Activated CD4-positive, alpha-beta T cell treated with anti-CD3 and anti-CD28 coated beads for 36 hours (primary cell): ENCODE data around the gene BABAM2. TPM values are rescaled to one million over a fixed set of nuclear protein-coding genes. Genes with fewer than 3 reads are reported as not detected.
"Not testable (repeated sequence)": the region's sequence is repeated elsewhere in the genome, so short reads cannot be mapped to it uniquely, and the experiment has no call there.

ENCODE experiments used
- ATAC-seq: fragments of 200-7000 bp; cut with Tn5 transposase; one replicate; pipeline ENCODE4 v1.10.0; 2021; ENCODE audit warnings: mild to moderate bottlenecking, moderate library complexity
- CTCF ChIA-PET: fragments of 350-600 bp; sonication (Branson Sonifier 250); formaldehyde crosslinking; loops from one replicate; lab custom pipeline; 2021; ENCODE audit warnings: antibody characterized with exemption; lab: Charles Lee
- POLR2A ChIA-PET: fragments of 350-600 bp; sonication (Branson Sonifier 250); formaldehyde crosslinking; loops from one replicate; lab custom pipeline; 2021; ENCODE audit warnings: antibody characterized with exemption, inconsistent platforms; lab: Charles Lee
- DNase-seq: peaks from one replicate; pipeline ENCODE4 v3.0.0-alpha.2; 2020
- H3K27ac Mint-ChIP-seq: one replicate; pipeline ENCODE4 v1.8.0; 2021; ENCODE audit warnings: mixed read lengths
- H3K27me3 Mint-ChIP-seq: one replicate; pipeline ENCODE4 v1.8.0; 2021; ENCODE audit warnings: mixed read lengths
- H3K36me3 Mint-ChIP-seq: one replicate; pipeline ENCODE4 v1.8.0; 2021; ENCODE audit warnings: low read depth, mixed read lengths
- H3K4me1 Mint-ChIP-seq: one replicate; pipeline ENCODE4 v1.8.0; 2021; ENCODE audit warnings: mixed read lengths
- H3K4me3 Mint-ChIP-seq: one replicate; pipeline ENCODE4 v1.8.0; 2021; ENCODE audit warnings: mild to moderate bottlenecking, moderate library complexity, mixed read lengths
- H3K9me3 Mint-ChIP-seq: one replicate; pipeline ENCODE4 v1.8.0; 2021; ENCODE audit warnings: low read depth, mixed read lengths
- intact Hi-C, 2 experiments: fragments of 100-400 bp; cut with DNase I in 1 of 2; cut with micrococcal nuclease in 1 of 2; formaldehyde crosslinking; loops; one replicate each; pipeline versions ENCODE4 v1.14.2 to v1.15.1; 2022 to 2024; cut with DNase I, micrococcal nuclease
- total RNA-seq, 2 experiments: library from RNA; stranded (reverse); gene quantifications; one replicate each; pipeline ENCODE4 v1.2.3, GENCODE V29; 2021

The BABAM2 gene
- total RNA-seq, 2 experiments from 2014 or later = 58.4 to 81.1 TPM

DNA sequence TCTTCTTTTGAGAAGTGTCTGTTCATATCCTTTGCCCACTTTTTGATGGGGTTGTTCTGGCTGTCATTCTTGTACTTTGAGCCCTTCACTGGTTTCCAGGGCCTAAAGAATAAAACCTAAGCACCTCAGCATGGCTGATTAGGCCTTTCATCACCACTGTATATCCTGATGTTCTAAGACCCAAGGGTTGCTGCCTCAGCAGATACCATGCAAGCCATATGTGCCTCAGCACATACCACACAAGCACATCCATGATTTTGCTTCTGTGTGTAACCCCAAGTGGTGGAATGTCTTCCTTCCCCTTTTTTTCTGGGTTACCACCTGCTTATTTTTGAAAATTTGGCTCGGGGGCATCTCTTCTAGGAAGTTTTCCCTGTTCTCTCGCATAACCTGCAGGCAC, 11.7 kb upstream of the BABAM2 start:
- no peaks in the 10 kb centered on the region for H3K27me3 Mint-ChIP-seq
- DNase-seq (no peak), ATAC-seq (no peak)
- ChIA-PET CTCF (no interaction called here), POLR2A (no interaction called here)
- no peaks in the 10 kb centered on the region for H3K4me1 Mint-ChIP-seq
- peaks cover 10% of the 10 kb centered on the region for H3K9me3 Mint-ChIP-seq
- intact Hi-C loops = no loop called here
- no peak overlapping the region for H3K4me3 Mint-ChIP-seq
- H3K36me3 Mint-ChIP-seq = peaks cover 7% of the 10 kb centered on the region
- no peak overlapping the region for H3K27ac Mint-ChIP-seq

GRCh38 chr2:27881815-27882583, 8.5 kb upstream of the BABAM2 start:
- H3K27ac Mint-ChIP-seq, DNase-seq, H3K9me3 Mint-ChIP-seq, H3K36me3 Mint-ChIP-seq, H3K4me1 Mint-ChIP-seq, intact Hi-C loops, POLR2A ChIA-PET, H3K27me3 Mint-ChIP-seq, H3K4me3 Mint-ChIP-seq, ATAC-seq: not testable (repeated sequence)
- CTCF ChIA-PET = interaction anchor here (0.6 to 0.7 kb wide), 5 partner anchors 13 to 1376 kb away, joined by 3 to 4 read pairs (median 3); no protein-coding TSS in a partner anchor

DNA sequence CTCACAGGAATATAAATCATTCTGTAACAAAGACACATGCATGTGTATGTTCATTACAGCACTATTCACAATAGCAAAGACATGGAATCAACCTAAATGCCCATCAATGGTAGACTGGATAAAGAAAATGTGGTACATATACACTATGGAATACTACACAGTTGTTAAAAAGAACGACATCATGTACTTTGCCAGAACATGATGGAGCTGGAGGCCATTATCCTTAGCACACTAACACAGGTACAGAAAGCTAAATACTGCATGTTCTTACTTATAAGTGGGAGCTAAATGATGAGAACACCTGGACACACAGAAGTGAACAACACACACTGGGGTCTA, 8.0 kb upstream of the BABAM2 start:
- ATAC-seq, H3K27me3 Mint-ChIP-seq, DNase-seq, H3K4me1 Mint-ChIP-seq, H3K27ac Mint-ChIP-seq, POLR2A ChIA-PET, H3K4me3 Mint-ChIP-seq, intact Hi-C loops, H3K9me3 Mint-ChIP-seq, H3K36me3 Mint-ChIP-seq: not testable (repeated sequence)
- CTCF ChIA-PET = interaction anchor here (0.6 to 0.7 kb wide), 5 partner anchors 13 to 1376 kb away, joined by 3 to 4 read pairs (median 3); no protein-coding TSS in a partner anchor

- peaks cover 16% of the 10 kb centered on the region for H3K4me1 Mint-ChIP-seq
- DNase-seq = no peak
- ChIA-PET CTCF (interaction anchor here (0.6 to 0.8 kb wide), 2 partner anchors 71 to 752 kb away, joined by 3 read pairs; no protein-coding TSS in a partner anchor), POLR2A (no interaction called here)
- H3K27ac Mint-ChIP-seq = no peak overlapping the region
- intact Hi-C loops = no loop called here
- no peak for ATAC-seq
- H3K9me3 Mint-ChIP-seq = peaks cover 5% of the 10 kb centered on the region
- H3K4me3 Mint-ChIP-seq = no peak overlapping the region
- H3K27me3 Mint-ChIP-seq = no peaks in the 10 kb centered on the region
- H3K36me3 Mint-ChIP-seq = peaks cover 6% of the 10 kb centered on the region
Observed at GRCh38 chr2:27884601-27885000, 5.9 kb upstream of the BABAM2 start.

DNA sequence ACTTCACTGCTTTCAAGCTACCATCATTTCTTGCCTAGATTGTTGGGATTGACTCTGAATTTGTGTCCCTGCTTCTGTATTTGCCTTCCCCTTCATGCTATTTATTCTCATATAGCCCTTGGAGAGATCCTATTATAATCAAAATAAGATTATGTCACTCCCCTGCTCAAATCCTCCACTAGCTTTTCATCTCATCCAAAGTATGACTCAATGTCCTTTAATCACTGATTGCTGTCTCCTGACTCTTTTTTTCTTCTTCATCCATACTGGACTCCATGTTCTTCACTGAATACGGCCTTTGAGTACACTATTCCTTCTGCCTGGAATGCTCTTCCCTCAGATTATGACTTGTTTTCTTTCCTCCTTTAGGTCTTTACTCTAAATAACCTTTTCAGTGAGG, 5.3 kb upstream of the BABAM2 start:
- no peak overlapping the region for H3K4me3 Mint-ChIP-seq
- DNase-seq (no peak), ATAC-seq (no peak)
- ChIA-PET CTCF (interaction anchor here (0.6 kb wide), 1 partner anchor 752 kb away, joined by 3 read pairs; no protein-coding TSS in a partner anchor), POLR2A (no interaction called here)
- intact Hi-C loops = no loop called here
- peaks cover 17% of the 10 kb centered on the region for H3K4me1 Mint-ChIP-seq
- H3K27me3 Mint-ChIP-seq = no peaks in the 10 kb centered on the region
- peaks cover 8% of the 10 kb centered on the region for H3K36me3 Mint-ChIP-seq
- H3K9me3 Mint-ChIP-seq = peaks cover 5% of the 10 kb centered on the region
- H3K27ac Mint-ChIP-seq = peak overlapping the region; percentile 6

- H3K36me3 Mint-ChIP-seq = peaks cover 6% of the 10 kb centered on the region
- ATAC-seq (no peak), DNase-seq (no peak)
- peaks cover 17% of the 10 kb centered on the region for H3K4me1 Mint-ChIP-seq
- H3K9me3 Mint-ChIP-seq = peaks cover 5% of the 10 kb centered on the region
- H3K27me3 Mint-ChIP-seq = no peaks in the 10 kb centered on the region
- POLR2A ChIA-PET = no interaction called here
- H3K27ac Mint-ChIP-seq = no peak overlapping the region
- H3K4me3 Mint-ChIP-seq = no peak overlapping the region
- intact Hi-C loops = no loop called here
- CTCF ChIA-PET = no interaction called here
Observed at GRCh38 chr2:27885661-27886060, 4.9 kb upstream of the BABAM2 start.

GRCh38 chr2:27886322-27886721, 4.2 kb upstream of the BABAM2 start:
- peaks cover 21% of the 10 kb centered on the region for H3K4me1 Mint-ChIP-seq
- H3K4me3 Mint-ChIP-seq = no peak overlapping the region
- DNase-seq (no peak), ATAC-seq (no peak)
- H3K9me3 Mint-ChIP-seq = peaks cover 7% of the 10 kb centered on the region
- H3K27ac Mint-ChIP-seq = no peak overlapping the region
- ChIA-PET POLR2A (no interaction called here), CTCF (no interaction called here)
- H3K27me3 Mint-ChIP-seq = no peaks in the 10 kb centered on the region
- intact Hi-C loops = no loop called here
- peaks cover 9% of the 10 kb centered on the region for H3K36me3 Mint-ChIP-seq

- H3K27me3 Mint-ChIP-seq = no peaks in the 10 kb centered on the region
- H3K9me3 Mint-ChIP-seq = peaks cover 3% of the 10 kb centered on the region
- no peak overlapping the region for H3K4me3 Mint-ChIP-seq
Observed at GRCh38 chr2:27887111-27887510, 3.4 kb upstream of the BABAM2 start.

GRCh38 chr2:27887830-27888229, 2.7 kb upstream of the BABAM2 start:
- no peaks in the 10 kb centered on the region for H3K27me3 Mint-ChIP-seq
- no peak overlapping the region for H3K27ac Mint-ChIP-seq
- ATAC-seq = no peak
- peaks cover 14% of the 10 kb centered on the region for H3K36me3 Mint-ChIP-seq
- intact Hi-C loops = no loop called here
- DNase-seq = no peak
- H3K4me3 Mint-ChIP-seq = no peak overlapping the region
- H3K4me1 Mint-ChIP-seq = peaks cover 36% of the 10 kb centered on the region
- ChIA-PET POLR2A (interaction anchor here (0.6 kb wide), 1 partner anchor 120 kb away, joined by 3 read pairs; no protein-coding TSS in a partner anchor), CTCF (interaction anchor here (0.7 kb wide), 1 partner anchor 15 kb away, joined by 3 read pairs; no protein-coding TSS in a partner anchor)
- H3K9me3 Mint-ChIP-seq = peaks cover 2% of the 10 kb centered on the region

More at GRCh38 chr2:27887111-27887510, 3.4 kb upstream of the BABAM2 start:
- POLR2A ChIA-PET = no interaction called here
- intact Hi-C loops = no loop called here
- CTCF ChIA-PET = no interaction called here
- Mint-ChIP-seq H3K36me3 (peaks cover 14% of the 10 kb centered on the region), H3K27ac (no peak overlapping the region), H3K4me1 (peaks cover 29% of the 10 kb centered on the region)
- DNase-seq (no peak), ATAC-seq (no peak)

- Mint-ChIP-seq H3K36me3 (peaks cover 14% of the 10 kb centered on the region), H3K4me1 (peaks cover 43% of the 10 kb centered on the region), H3K27me3 (no peaks in the 10 kb centered on the region), H3K27ac (peak overlapping the region; percentile 26), H3K9me3 (peaks cover 2% of the 10 kb centered on the region), H3K4me3 (peak overlapping the region; percentile 99)
- ATAC-seq (no peak), DNase-seq (no peak)
- POLR2A ChIA-PET = interaction anchor here (0.6 kb wide), 1 partner anchor 84 kb away, joined by 3 read pairs; no protein-coding TSS in a partner anchor
- intact Hi-C loops = no loop called here
- CTCF ChIA-PET = no interaction called here
Observed at GRCh38 chr2:27888790-27889189, 1.7 kb upstream of the BABAM2 start.

DNA sequence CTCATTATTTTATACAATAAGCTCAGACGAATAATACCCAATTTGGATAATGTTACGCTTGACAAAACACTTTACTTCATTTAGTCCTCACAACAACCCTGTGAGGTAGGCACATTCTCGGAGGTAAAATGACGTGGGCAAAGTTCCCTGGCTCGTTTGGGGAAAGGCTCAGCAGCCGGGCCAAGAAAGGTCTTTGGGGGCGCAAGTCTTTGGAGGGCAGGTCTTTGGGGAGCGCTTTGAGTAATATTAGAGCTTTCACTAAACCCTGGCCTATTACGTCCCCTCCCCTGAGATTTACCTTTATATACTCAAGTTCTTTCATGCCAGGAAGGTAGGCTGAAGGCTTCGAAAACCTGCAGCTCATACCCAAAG, 769 bp upstream of the BABAM2 start:
- Mint-ChIP-seq H3K27ac (peak overlapping the region; percentile 99), H3K4me3 (peak overlapping the region; percentile 99), H3K36me3 (peaks cover 23% of the 10 kb centered on the region), H3K9me3 (peaks cover 2% of the 10 kb centered on the region), H3K27me3 (no peaks in the 10 kb centered on the region), H3K4me1 (peaks cover 53% of the 10 kb centered on the region)
- intact Hi-C loops = loop anchor here (1.0 to 10.0 kb wide), 16 partner anchors 29 to 1228 kb away; partner anchors contain the start of genes FOSL2 (in 2 of the 2), MRPL33 (in 2 of the 2), CLIP4 (in 1 of the 2) and EIF2B4 (in 1 of the 2)
- ChIA-PET POLR2A (interaction anchor here (0.6 to 1.5 kb wide), 6 partner anchors 12 to 723 kb away, joined by 3 to 9 read pairs (median 4); no protein-coding TSS in a partner anchor), CTCF (interaction anchor here (0.7 to 0.8 kb wide), 2 partner anchors 37 to 116 kb away, joined by 3 read pairs; no protein-coding TSS in a partner anchor)
- no peak for ATAC-seq
- no peak for DNase-seq
